Effector CD4-positive, alpha-beta T cell (primary cell): ENCODE measurements around the gene VOPP1.

ENCODE experiments used
- DNase-seq: peaks from one replicate; pipeline ENCODE4 v3.0.0-alpha.2; 2020

Gene VOPP1

DNA sequence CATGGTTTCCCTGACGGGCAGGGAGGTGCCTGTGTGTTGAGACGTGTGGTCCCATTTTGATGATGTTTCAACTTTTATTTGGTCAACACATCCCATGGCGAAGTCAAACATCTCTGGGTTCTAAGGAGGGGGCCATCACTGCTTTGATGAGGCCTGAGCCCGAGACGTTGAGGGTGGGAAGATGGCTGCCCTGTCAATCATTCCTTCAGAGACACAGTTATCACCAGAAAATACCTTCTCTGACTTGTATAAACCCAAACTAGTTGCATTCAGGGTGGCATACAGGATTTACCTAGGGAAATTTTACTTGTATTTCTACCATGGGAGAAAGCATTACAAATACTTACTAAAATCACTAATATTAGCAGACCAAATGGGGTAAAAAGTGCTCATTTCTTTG, 64.6 kb downstream of the VOPP1 start:
- no peak for DNase-seq

DNA sequence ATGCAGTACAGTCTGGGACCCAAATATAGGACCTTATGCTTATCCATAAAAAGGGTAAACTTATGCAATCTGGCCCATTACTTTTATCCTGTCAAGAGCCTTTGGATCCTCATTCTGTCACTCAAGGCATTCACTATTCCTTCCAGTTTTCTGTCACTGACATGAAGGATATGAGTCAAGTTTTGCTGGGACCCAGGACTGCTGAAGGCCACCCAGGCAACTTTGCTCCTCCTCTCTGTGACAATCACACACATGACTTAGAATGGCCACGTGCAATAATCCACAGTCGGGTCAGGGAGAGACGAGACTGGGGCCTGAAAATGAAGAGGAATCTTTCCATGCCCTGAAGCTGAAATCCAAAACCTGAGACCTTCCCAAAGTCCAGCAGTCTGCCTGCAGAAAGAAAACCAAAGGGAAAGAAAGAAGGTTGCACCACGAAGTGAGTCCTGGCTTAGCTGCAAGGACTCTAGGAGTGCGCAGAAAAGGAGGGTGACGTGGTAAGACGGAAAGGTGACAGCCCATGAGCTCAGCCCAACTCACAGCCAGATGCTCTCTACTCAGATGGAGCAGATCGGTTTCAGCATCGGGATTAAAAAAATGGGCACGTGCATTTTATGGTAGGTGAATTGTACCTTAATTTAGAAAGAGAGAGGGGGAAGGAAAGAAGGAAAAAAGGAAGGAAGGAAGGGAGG, 67.2 kb downstream of the VOPP1 start:
- no peak for DNase-seq

DNA sequence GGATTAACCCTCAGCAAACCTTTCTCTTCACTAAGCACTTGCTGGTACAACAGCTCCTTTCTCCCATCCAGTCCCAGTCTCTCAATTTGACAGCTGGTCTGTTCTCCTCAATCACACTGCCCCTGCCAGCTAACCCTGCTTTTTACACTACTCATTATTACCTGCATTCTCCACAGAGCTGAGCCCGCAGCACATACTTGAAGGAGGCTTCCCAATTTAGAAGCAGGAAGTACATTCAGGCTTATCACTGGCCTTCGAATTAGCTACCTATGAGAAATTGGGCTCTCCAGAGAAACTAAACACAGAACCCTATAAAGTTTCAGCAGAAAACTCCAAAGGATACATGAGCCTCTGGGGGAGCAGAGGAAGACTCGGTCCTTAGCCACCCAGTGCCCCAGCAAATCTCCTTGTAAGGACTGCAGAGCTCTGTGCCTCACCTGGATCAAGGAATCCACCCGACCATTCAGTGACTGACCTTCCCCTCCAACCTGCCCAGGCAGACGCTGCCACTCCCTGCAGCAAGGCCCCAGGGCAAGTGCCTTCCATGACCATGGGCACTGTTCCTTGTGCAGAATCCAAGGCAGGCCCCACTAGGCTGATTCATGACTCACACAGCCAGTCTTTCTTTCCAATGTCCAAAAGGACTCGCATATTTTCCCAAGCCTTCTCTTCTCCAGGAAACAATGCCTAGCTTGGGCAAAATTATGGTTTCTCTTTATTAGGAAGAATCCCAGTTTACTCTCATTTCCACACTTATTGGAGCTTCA, 68.0 kb downstream of the VOPP1 start:
- DNase-seq, result no peak

DNA sequence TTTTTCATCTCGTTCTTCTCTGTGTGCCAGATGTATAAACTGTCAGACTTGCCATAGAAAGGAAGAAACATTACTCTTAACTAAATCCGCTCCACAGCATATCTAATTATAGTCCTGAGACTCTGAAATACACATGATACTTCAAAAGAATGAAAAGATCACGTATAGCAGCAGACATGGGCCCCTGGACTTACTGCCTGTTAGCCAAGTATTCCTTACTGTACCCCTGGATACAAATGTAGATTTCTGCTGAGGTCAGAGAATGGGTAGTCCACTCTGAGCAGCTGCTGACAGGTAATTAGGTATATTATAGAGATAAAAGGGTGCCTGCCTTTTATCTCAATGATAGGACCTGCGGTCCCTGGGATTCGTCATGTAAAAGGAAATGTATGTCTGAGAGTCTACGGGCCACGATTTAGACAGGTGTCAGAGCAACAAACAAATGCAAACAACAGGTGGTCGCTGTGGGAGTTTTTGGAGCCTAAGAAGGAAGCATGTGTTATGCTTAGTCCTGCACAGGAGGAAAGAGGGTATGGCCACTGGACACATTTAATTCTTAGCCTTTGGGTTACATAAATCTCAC, 69.4 kb downstream of the VOPP1 start:
- no peak for DNase-seq

DNA sequence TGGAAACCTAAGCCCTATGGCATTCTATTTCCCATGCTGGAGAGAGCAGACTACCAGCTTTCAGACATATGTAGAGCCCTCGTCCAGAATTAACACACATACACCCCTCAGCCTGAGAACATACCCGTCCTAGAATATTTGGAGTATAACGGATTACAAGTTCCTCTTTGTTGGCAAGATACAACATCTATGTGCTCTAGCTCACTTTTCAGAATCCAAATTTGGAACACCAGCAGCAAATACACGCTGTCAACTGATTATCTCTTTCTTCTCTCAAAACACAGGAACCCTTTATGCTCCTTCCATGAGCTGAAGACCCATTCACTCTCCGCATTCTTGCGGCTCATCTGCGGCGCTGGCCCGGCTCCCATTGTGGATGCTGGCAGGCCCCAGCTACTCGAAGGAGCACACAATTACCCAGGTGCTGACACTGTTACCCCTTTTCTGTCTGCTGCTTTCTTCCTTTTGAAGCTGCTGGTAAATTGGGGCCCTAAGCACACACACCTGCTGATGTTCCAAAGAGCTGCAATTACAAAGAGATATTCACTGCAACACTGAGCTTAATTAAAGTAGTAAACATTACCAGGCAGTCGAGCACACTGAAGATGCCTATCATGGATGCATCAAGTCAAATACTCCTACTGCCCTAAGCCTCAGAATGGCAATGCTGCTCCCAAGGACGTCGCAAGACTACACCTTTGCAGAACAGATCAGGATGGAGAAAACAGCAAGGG, 70.0 kb downstream of the VOPP1 start:
- no peak for DNase-seq

DNA sequence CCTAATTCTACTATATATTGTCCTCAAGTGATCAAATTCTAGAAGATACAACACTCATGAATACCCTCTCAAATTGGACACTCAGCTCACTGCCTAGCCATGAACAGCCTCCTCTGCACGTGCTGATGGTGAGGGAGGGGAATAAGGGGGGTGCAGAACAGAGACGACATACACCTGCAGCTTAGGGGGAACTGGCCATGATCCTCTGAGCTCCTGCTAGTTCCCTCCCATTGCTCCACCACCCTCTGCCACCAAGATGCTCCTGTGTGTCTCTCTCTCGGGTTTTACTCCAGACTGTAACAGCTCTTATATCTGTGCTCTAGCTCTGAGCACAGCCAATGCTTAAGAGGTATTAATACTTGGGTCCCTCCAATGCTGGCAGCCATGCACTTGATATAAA, 70.7 kb downstream of the VOPP1 start:
- no peak for DNase-seq

DNA sequence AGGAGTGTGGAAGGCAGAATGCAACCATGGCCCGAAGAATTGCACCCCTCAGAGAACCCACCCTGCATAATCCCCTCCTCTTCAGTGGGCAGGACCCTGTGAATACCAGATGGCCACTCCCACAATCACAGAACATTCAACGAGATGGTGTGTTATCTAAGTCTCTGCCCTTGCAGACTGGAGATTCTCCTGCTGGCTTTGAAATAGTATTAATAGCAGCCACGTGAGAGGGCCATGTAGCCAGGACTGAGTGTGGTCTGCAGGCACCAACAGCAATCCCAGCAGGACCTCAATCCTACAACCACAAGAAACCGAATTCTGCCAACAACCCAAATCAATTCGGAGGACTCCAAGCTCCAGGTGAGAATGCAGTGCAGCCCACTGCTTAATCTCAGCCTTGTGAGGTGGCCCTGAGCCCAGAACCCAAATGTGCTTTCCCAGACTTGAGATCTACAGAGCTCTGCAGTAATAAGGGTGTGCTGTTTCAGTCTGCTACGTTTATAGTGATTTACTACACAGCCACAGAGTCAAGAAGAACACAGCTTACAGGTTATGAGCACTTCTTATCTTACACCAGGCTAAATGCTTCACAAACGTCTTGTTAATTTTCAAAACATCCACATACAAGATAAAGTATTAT, 72.1 kb downstream of the VOPP1 start:
- no peak for DNase-seq

DNA sequence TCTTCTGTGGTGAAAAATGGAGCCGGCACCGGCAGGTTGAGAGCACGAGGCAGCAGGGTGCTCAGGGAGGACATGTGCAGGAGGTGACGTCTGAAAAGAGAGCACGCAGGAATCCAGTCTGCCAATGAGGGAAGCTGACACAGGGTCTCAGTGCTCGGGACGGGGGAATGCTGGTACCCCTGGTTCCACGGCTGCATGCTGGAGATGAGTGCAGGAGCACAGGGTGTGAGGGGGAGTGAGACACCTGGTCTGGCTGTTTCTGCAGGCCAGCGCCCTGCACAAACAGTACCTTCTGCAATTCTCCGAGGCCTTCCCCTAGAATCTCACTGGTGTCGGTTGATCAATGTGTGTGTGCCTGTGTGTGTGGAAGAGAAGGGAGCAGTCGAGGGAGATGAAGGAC, 72.7 kb downstream of the VOPP1 start:
- DNase-seq, result no peak

DNA sequence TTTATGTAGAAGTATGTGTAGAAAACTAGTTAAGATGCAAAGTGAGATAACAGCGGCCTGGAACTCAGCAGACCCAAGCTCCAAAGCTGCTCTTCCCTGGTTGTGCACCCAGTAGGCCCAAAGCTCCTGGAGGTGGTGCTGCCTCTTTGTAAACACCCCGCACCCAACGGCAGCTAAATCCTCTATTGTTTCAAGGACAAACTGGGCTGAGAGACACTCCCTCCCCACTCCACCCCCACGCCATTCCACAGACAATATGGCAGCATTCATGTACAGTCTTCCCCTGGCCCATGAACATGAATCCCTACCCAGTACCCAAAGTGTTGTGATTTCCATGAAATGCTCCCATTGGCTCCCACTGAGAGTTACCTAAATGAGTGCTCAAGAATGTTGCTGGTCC, 73.5 kb downstream of the VOPP1 start:
- no peak for DNase-seq

DNA sequence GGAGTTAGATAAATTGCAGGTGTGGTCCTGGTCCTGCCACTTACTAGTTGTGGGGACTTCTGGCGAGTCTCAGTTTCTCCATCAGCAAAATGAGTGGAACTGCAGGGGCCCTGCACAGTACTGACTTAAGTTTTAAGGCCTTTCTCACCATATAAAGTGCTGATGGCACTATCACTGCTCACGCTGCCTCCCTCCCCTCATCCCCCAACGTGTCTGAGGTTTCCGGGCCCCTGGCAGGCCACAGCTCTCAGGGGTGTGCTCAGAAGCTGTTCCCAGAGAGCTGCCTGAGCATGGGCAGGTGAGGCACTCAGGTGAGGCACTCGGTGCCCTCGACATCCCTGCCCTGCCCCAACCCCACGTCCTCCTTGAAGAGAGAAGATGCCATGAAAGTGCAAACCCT, 74.2 kb downstream of the VOPP1 start:
- DNase-seq, result no peak

DNA sequence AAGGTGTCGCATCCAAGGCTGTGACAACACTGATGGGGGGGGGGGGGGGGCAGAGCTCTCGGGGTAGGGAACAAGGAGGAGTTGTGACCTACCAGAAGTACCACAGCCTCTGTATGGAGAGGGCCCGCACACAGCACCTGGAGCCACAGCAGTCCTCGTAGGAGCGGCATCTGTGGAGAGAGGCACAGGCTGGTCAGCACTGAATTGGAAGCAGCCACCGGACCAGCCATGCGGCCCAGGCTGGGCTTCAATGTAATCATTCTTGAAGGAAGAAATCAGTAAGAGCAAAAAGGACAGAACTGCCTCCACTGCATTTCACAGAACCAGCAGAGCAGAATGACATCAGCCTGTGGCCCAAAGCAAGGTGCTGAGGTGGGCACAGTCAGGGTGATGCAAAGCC, 74.8 kb downstream of the VOPP1 start:
- DNase-seq, result no peak

DNA sequence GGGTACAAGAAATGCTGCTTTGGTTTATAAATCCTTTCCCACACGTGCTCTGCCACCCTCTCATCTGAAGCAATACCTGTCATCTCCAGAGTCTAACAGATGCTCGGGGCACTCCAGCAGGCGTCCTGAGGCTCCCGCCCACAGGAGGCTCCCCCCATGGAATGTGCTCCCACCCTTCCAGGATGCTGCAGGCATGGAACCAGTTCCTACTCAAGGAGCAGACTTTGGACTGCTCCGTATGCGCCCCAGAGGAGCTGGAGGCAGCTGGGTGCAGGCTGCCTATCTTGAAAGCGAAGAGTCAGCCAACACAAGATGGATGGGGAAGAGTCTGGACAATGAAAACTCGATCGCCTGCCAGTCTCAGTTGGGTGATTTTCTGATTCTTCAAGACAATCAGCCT, 75.4 kb downstream of the VOPP1 start:
- no peak for DNase-seq

DNA sequence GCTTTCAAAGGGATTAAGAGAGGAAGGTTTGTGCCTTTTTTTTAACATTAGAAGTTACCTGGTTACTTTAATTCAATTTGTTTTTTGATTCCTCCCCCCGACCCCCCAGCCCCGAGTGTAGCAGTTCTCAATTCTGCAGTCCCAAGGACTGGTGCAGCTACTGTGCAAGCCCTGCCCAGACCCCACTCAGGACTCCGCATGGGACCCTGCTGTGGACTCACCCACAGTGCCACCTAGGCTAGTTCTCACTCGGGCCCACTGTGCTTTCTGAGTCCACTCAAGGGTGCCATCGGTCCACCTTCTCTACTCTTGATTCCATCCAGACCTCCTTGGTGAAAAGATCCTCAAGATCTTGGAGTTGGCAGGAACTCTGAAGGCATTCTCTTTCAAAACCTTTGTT, 77.4 kb downstream of the VOPP1 start:
- DNase-seq, result no peak

DNA sequence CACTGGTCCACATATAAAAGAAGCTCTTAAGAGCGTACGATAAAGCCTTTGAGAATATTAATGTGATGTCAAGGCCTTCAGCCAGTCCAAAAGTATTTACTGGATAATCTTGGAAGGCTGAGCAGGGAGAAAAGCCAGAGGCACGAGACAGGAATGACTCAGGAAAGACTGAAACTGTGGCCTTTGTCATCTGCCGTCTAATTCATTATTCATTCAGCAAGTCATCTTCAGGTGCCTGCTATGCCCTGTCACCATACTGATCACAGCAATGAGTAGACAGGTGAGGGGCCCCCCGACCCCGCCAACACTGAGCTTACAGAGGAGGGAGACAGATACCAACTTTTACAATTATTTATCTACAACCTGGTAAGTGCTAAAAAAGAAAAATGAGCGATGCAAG, 78.9 kb downstream of the VOPP1 start:
- no peak for DNase-seq

DNA sequence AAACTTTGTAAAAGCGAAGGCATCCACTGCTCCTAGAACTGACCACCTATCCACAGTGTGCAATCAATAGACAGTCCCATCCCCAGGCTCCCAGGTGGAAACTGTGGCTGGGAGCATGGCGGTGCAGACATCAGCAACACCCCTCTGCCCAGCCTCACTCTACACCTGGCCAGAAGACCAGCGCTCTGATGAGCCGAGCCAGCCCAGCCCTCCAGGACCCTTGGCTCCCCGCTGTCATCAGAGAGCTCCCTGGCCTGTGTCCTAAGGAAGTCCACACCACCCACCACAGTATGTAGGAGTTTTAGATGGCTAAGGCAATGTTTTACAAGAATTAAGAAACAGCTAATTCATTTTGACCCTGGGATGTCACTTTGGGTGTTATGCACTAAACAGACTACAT, 81.0 kb downstream of the VOPP1 start:
- no peak for DNase-seq

DNA sequence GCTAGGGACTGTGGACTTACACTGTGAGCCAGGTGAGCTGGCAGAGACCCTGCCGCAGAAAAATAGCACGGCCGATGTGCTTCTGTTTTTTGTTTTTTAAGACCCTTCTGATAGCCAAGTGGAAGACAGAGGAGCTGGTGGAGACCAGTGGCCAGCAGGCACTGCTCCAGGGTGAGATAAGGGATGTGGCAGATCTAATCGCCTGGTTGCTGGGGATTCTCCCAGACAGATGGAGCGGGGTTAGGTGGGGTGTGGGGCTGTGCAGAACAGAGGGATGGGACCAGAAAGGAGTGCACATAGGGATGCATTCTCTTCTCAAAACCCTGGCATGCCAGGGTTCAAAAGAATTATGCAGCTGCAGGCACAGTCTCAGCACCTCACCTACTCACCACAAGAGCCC, 82.2 kb downstream of the VOPP1 start:
- no peak for DNase-seq

DNA sequence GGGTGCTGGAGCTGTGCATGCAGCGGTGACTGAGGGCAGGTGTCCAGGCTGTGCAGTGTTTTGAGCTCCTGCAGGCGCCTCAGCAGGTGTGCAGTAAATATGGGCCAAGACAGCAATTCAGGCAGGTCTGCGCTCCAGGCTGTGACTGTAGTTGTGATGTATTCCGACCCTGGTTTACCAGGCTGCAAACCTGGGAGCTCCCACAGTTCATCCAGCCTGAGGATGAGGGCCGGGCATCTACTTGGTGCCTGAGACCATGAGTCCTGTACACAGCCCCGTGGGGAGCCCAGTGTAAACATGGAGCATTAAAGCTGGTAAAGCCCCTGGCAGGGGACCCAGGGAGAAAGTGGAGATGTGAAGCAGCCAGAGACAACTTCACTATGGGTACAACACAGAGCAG, 82.8 kb downstream of the VOPP1 start:
- no peak for DNase-seq

DNA sequence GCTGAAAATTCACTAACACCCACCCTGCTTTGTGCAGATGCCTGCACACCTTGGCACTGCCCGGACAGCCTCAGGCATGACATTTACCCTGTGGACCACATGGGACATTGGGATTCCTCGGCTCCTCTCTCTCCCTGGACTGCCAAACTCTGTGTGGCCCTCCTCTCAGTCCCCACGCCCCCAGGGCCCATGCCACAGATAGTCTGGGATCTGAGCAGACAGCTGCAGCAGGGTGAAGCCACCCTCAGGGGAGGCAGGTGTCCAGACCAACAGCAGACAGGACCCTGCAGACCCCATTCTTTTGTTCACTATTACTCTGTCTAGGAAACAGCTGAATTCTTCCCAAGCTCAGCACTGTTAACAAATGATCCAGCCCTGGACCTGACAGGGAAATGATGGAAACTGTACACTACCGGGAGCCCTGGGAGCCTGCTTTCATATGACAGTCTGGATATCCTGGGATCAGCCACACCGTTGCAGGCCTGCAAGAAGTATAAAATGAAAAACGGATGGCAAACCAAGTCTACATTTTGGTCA, 83.4 kb downstream of the VOPP1 start:
- DNase-seq, result no peak

DNA sequence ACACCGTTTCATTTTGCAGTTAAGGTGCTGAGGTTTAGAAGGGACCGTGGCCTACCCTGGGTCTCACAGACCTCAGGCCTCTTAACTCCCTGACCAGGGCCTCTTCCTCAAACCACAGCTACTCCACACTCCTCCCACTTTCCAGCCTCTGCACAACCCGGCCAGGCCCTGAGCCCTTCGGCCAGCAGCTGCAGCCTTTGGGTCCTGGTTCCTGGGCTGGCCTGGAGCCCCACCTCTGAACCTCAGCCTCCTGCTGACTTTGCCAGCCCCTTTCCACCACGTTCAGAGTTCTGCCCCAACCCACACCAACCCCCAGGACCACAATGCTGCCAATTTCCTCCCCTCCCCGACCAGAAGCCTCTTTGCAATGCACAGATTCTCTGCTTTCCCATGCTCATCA, 84.1 kb downstream of the VOPP1 start:
- DNase-seq, result no peak

DNA sequence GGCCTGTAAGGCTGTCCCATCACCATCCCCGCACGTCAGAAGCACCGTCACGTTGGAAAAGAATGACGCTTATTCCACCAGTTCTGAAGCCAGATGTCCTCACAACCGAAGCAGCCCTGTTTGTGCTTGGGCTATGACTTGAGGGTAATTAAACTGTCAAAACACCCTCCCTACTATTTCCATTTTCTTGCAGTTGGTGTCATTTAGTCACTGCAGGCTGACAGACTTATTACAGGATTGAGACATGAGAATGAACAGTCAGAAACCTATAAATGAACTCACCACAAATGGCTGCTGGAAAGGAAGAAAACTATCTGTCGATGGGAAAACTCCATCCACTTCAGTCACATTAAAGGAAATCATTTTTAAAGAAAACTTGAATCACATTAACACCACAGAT, 85.3 kb downstream of the VOPP1 start:
- no peak for DNase-seq

DNA sequence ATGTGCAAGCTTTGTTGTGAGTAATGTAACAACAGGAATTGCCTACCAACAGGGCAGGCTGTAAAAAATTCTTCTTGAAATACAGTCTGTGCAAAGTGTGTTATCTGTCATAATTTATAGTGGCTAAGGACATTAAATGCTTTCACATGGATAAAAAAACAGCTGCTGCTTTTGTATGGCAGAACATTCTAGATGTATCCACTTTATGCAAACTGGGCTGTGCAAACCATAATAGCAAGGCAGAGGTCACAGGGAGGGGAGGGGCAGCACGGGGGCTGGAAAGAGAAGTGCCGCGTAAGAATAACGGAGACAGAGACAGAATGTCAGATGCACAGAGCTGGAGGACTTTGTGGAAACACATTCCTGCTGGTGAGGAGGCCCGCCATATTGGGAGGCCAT, 86.1 kb downstream of the VOPP1 start:
- no peak for DNase-seq

DNA sequence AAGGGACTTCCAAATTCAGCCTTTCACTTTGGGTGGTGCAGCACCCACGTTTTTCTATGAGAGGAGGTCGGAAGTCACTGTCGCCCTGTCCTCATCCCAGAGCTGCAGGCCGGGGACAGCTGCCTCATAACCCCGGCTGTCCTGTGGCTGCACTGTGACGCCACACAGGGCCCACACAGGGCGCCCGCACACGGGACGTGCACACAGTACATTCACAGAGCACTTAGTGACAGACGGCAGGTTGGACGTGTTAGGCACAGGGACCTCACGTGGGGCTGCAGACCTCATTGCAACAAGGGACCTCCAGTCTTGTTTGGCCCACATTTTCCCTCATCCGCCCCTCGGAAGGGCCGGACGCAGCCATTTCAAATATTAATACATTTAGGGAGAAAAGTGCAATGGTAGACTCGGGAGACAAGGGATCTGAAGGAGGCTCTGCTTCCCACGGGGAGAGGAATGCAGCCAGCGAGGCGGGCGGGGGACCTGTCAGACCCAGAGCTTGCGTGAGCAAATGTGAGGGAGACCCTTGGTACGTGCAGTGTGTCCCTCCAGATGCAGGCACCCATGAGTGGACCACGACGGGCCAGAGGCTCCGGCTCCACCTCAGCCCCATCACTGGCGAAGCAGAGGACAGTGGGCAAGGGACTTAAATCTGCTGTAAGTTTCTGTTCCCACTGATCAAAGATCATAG, 86.7 kb downstream of the VOPP1 start:
- DNase-seq, result no peak
